PFSK-1 (cell line): Measurements from ENCODE around the gene LEPR.

Experiments used
- FOXP2 ChIP-seq: optimal IDR thresholded peaks from 2 replicates; pipeline ENCODE3; 2011; ENCODE audit warnings: borderline replicate concordance, control low read depth, inconsistent platforms; ENCODE audit not compliant: insufficient read depth; ENCODE audit errors: extremely low read length, extremely low read depth
- POLR2AphosphoS5 ChIP-seq: IDR thresholded peaks from 2 replicates; pipeline ENCODE4 v1.6.1; 2012; ENCODE audit warnings: low read depth, mild to moderate bottlenecking, control low read depth, low read length, moderate library complexity
- REST ChIP-seq, 2 experiments: IDR thresholded peaks; 2 replicates each; pipeline versions ENCODE4 v1.6.1 to v1.8.0; 2011 to 2012; ENCODE audit warnings: low read depth in 2 of 2, low read length in 2 of 2, control low read depth in 1 of 2, inconsistent platforms in 1 of 2, mild to moderate bottlenecking in 1 of 2, moderate library complexity in 1 of 2; ENCODE audit not compliant: insufficient read depth in 1 of 2
- SIN3A ChIP-seq: IDR thresholded peaks from 2 replicates; pipeline ENCODE4 v1.6.1; 2012; ENCODE audit warnings: mild to moderate bottlenecking, low read length, moderate library complexity, borderline replicate concordance; ENCODE audit not compliant: insufficient read depth
- TAF1 ChIP-seq: IDR thresholded peaks from 2 replicates; pipeline ENCODE4 v1.6.1; 2012; ENCODE audit warnings: low read length, control low read depth, borderline replicate concordance; ENCODE audit not compliant: insufficient read depth

GRCh38 chr1:65417729-65418128 is 2.7 kb upstream of the LEPR start:
- TF ChIP-seq TAF1 (no peak), REST (IDR thresholded peaks at IDR 0.05; ENCODE audit: insufficient read depth in 1 of 2, low read depth in 2 of 2, low read length in 2 of 2) (no peak), POLR2AphosphoS5 (no peak), SIN3A (no peak), FOXP2 (no peak)
